T-helper 1 cell treated with Interleukin-12 subunit alpha and Interleukin-12 subunit beta and Interleukin-4 antibody, amounts not matched to agents 30 μg/mL and 1 μg/mL, for 36 hours (primary cell): ENCODE data around the gene PPP1R14C.

Experiments
- H3K27ac Mint-ChIP-seq: one replicate; pipeline ENCODE4 v1.8.0; 2021; ENCODE audit warnings: mild to moderate bottlenecking, mixed read lengths
- H3K27me3 Mint-ChIP-seq: one replicate; pipeline ENCODE4 v1.8.0; 2021; ENCODE audit warnings: low read depth, mixed read lengths
- H3K36me3 Mint-ChIP-seq: one replicate; pipeline ENCODE4 v1.8.0; 2021; ENCODE audit warnings: low read depth, mixed read lengths
- H3K4me1 Mint-ChIP-seq: one replicate; pipeline ENCODE4 v1.8.0; 2021; ENCODE audit warnings: low read depth, mixed read lengths
- H3K4me3 Mint-ChIP-seq: one replicate; pipeline ENCODE4 v1.8.0; 2021; ENCODE audit warnings: mild to moderate bottlenecking, moderate library complexity, mixed read lengths
- H3K9me3 Mint-ChIP-seq: one replicate; pipeline ENCODE4 v1.8.0; 2021; ENCODE audit warnings: mixed read lengths

PPP1R14C gene

DNA sequence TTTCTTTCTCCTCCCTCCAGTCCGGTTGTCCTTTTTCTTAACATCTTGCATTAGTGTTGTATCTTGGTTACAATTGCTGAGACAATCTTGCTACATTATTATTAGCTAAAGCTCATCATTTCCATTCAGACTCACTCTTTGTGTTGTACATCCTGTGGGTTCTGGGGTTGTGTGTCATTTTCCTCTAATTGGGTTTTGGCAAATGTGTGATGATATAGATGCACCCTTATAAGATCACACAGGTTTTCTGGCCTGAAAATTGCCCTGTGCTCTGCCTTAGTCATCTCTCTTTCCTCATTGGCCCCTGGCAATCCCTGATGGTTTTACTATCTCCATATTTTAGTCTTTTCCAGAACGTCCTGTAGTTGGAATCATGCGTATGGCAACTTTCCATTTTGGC is 60.1 kb downstream of the PPP1R14C start:
- Mint-ChIP-seq H3K27ac (no peak overlapping the region), H3K4me1 (peaks cover 2% of the 10 kb centered on the region), H3K9me3 (no peaks in the 10 kb centered on the region)

GRCh38 chr6:150203378-150203777 is 60.5 kb downstream of the PPP1R14C start:
- Mint-ChIP-seq H3K4me3 (no peak overlapping the region), H3K27me3 (no peaks in the 10 kb centered on the region), H3K27ac (no peak overlapping the region), H3K4me1 (peaks cover 2% of the 10 kb centered on the region), H3K36me3 (no peaks in the 10 kb centered on the region), H3K9me3 (no peaks in the 10 kb centered on the region)

More for the DNA sequence above, 60.1 kb downstream of the PPP1R14C start:
- no peak overlapping the region for H3K4me3 Mint-ChIP-seq
- H3K27me3 Mint-ChIP-seq, result no peaks in the 10 kb centered on the region
- no peaks in the 10 kb centered on the region for H3K36me3 Mint-ChIP-seq

DNA sequence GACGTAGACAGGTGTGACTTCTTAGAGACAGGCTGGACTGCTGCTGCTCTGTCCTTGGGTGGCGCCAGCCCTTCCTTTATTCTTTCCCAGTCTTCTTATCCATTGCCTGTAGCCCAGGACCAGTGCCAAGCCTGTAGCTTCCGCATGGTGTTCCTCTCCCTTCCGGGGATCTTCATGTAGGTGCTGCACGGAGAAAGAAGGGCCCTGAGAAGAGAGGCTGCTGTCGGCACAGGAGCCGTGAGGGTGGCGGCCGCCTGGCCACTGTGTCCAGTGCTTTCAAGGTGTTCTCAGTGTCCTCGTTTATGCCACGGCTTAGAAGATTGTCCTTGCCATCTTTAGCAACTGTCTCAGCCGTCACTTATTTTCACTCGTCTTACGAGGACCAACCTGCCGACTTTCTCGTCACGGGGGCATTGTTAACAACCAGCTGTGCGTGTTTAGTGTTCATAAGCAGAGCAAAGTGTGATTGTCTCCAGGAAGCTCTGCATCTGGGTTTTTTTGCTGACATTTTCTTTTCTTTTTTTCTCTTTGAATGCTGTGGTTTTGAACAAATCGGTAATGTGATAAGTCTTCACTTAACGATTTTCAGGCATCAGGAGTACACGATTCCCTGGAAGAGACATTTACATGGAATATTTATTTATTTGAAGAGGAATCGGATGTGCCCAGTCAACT is 61.2 kb downstream of the PPP1R14C start:
- no peaks in the 10 kb centered on the region for H3K9me3 Mint-ChIP-seq
- no peaks in the 10 kb centered on the region for H3K36me3 Mint-ChIP-seq
- no peak overlapping the region for H3K4me3 Mint-ChIP-seq
- H3K27ac Mint-ChIP-seq, result no peak overlapping the region
- peaks cover 2% of the 10 kb centered on the region for H3K4me1 Mint-ChIP-seq
- no peaks in the 10 kb centered on the region for H3K27me3 Mint-ChIP-seq

GRCh38 chr6:150204705-150205472 is 62.0 kb downstream of the PPP1R14C start:
- H3K9me3 Mint-ChIP-seq, result no peaks in the 10 kb centered on the region
- peaks cover 2% of the 10 kb centered on the region for H3K4me1 Mint-ChIP-seq
- no peaks in the 10 kb centered on the region for H3K36me3 Mint-ChIP-seq
- H3K27me3 Mint-ChIP-seq, result no peaks in the 10 kb centered on the region
- H3K4me3 Mint-ChIP-seq, result no peak overlapping the region
- no peak overlapping the region for H3K27ac Mint-ChIP-seq

GRCh38 chr6:150207931-150208570 is 65.2 kb downstream of the PPP1R14C start:
- no peaks in the 10 kb centered on the region for H3K4me1 Mint-ChIP-seq
- H3K27me3 Mint-ChIP-seq, result no peaks in the 10 kb centered on the region
- no peaks in the 10 kb centered on the region for H3K36me3 Mint-ChIP-seq
- no peak overlapping the region for H3K27ac Mint-ChIP-seq
- no peaks in the 10 kb centered on the region for H3K9me3 Mint-ChIP-seq
- no peak overlapping the region for H3K4me3 Mint-ChIP-seq

DNA sequence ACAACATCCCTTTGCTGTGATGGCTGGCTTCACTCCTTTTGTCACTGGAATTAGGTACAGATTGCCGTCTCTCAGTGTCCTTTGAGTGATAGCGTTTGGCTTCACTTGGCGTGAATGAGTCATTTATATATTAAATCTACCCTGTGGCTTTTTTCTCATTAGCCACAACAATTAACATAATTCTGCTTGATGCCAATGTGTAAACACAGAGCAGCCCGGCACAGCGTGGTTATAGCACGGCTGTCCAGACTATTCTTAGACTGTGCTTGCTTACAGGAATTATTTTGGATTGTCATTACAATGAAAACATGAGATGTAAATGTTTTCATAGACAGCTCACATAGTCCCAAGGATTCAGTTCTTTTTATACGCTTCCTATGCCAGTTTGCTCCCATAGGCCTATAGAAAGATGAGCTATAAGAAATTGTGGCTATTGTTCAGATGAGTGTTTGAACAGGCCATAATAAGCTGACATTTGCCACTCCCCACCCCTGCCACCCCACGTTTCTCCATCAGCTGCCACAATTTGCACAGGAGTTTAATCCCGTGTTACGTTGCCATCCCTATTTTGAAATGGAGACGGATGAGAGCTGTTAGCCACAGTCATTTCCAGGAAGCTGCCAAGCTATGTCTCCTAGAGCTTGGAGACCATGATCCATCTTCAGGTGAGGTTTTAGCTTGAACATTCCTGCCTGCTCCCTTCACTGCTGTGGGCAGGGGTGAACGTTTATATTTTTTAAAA is 65.9 kb downstream of the PPP1R14C start:
- Mint-ChIP-seq H3K9me3 (no peaks in the 10 kb centered on the region), H3K4me1 (no peaks in the 10 kb centered on the region), H3K36me3 (no peaks in the 10 kb centered on the region), H3K27ac (no peak overlapping the region), H3K27me3 (no peaks in the 10 kb centered on the region), H3K4me3 (no peak overlapping the region)

GRCh38 chr6:150209415-150209814 is 66.6 kb downstream of the PPP1R14C start:
- Mint-ChIP-seq H3K4me1 (no peaks in the 10 kb centered on the region), H3K36me3 (no peaks in the 10 kb centered on the region), H3K27me3 (no peaks in the 10 kb centered on the region), H3K27ac (no peak overlapping the region), H3K4me3 (no peak overlapping the region), H3K9me3 (no peaks in the 10 kb centered on the region)

DNA sequence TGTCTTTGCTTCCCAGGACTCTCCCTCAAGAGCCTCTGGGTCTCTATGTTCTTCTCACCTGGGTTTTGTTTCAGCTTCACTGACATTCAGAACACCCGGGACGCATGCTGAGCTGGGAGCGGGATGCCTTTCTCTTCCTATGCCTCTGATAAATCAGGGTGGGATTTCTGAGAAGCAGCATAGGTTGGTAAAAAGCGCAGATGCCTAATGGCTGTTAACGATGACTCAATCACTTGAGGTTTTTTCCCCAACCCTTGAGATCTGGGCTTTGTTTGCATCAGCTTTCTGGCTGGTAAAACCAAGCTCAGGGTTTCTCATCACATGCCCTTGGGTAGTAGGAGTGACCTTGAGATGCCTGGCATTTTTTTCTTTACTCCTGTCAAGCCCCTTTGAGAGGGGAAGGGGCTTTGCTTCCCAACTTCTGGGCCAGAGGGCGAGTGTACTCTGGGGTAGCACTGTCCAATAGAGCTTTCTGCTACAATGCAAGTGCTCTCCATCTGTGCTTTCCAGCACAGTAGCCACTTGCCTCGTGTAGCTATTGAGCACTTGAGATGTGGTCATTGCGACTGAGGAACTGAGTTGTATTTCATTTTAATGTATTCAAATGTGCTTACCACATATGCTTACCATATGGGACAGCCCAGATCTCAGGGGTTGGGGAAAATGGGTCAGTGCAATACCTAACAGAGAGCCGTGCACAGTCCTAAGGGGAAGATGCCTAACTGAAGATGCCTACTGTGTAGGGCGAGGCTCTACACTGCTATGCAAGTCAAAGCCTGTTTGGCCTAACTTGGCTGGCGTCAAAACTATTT is 69.1 kb downstream of the PPP1R14C start:
- H3K36me3 Mint-ChIP-seq, result no peaks in the 10 kb centered on the region
- H3K4me1 Mint-ChIP-seq, result no peaks in the 10 kb centered on the region
- H3K9me3 Mint-ChIP-seq, result no peaks in the 10 kb centered on the region
- H3K27ac Mint-ChIP-seq, result no peak overlapping the region
- H3K4me3 Mint-ChIP-seq, result no peak overlapping the region
- no peaks in the 10 kb centered on the region for H3K27me3 Mint-ChIP-seq

DNA sequence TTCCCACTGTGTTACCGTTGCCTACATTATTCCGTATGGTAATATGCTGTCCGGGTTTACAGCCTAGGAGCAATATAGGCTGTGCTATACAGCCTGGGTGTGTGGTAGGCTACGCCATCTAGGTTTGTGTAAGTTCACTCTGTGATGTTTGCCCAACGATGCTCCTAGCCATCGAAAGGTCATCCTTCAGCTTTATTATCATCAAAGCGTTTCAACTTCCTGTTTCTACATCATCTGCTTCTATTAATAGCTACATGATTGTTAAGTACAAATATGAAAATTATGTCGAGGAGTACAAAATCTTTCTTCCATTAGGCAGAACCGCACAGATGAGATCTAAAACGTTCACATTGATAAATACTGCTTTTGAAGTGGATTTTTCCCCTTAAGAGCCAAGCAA is 69.9 kb downstream of the PPP1R14C start:
- Mint-ChIP-seq H3K27ac (no peak overlapping the region), H3K4me3 (no peak overlapping the region), H3K9me3 (no peaks in the 10 kb centered on the region), H3K4me1 (no peaks in the 10 kb centered on the region), H3K36me3 (no peaks in the 10 kb centered on the region), H3K27me3 (no peaks in the 10 kb centered on the region)

DNA sequence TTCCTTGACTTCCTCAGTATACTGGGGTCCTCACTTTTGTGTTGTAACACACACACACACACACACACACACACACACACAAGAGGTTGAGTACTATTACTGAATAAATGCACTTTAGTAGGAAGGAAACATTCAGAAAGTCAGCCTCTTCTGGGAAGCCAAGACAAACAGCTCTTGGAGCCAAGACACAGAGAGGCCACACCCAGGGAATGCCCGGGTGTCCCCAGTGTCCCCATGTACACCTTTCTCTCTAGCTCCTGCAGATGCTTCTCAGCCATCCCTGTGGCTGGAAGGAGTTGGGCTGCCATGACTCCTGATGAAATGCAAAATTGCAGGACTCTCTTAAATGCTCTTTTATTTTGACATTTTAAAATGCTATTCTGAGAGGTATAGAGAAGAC is 70.5 kb downstream of the PPP1R14C start:
- Mint-ChIP-seq H3K27ac (no peak overlapping the region), H3K9me3 (no peaks in the 10 kb centered on the region), H3K4me1 (no peaks in the 10 kb centered on the region), H3K4me3 (no peak overlapping the region), H3K27me3 (no peaks in the 10 kb centered on the region), H3K36me3 (no peaks in the 10 kb centered on the region)

- H3K36me3 Mint-ChIP-seq, result no peaks in the 10 kb centered on the region
- no peak overlapping the region for H3K4me3 Mint-ChIP-seq
- no peaks in the 10 kb centered on the region for H3K4me1 Mint-ChIP-seq
- H3K27ac Mint-ChIP-seq, result no peak overlapping the region
- H3K27me3 Mint-ChIP-seq, result no peaks in the 10 kb centered on the region
- no peaks in the 10 kb centered on the region for H3K9me3 Mint-ChIP-seq
Measured at GRCh38 chr6:150214310-150214709, 71.5 kb downstream of the PPP1R14C start.

DNA sequence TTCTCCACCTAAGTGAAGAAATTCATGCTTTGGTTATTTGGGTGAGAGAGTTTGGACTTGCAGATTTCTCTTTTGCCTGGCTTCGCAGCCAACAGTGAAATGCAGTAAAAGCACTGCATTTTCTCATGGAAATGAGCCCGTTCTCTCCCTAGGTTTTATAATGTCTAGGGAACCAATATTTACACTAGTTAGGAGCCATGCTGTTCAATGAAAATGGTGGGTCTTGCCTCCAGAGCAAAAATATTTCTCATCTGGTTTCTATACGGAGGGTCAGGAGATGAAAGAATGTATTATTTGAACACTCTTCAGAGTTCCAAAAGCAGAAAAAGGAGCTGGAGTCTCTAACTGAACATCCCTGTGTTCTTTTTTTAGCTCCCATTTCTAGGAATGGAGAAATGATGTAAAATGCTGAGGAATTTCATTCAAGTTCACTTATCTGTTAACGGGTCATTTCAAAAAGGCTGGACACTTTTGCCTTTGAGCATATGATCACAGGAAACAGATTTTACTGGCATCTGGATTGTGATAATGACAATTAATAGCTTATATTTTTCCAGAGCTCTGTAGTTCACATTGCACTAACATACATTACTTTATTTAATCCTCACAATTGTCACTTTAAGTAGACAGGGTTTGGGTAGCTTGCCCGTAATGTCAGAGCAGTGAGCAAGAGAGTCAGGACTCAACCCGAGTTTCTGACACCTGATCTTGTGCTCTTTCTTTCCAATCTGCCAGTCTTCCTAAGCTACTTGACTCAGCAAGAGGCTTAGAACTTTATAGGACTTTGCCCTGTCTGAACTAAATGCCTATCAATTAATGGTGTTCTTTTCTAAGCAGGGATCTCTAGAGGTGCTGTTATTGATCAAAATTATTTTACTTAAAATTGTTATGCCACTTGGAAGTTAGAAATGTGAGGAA is 78.0 kb downstream of the PPP1R14C start:
- Mint-ChIP-seq H3K4me1 (no peaks in the 10 kb centered on the region), H3K27ac (no peak overlapping the region)

GRCh38 chr6:150224820-150225219 is 82.0 kb downstream of the PPP1R14C start:
- no peaks in the 10 kb centered on the region for H3K4me1 Mint-ChIP-seq
- no peaks in the 10 kb centered on the region for H3K36me3 Mint-ChIP-seq
- H3K9me3 Mint-ChIP-seq, result no peaks in the 10 kb centered on the region
- no peak overlapping the region for H3K27ac Mint-ChIP-seq
- H3K27me3 Mint-ChIP-seq, result peaks cover 26% of the 10 kb centered on the region
- H3K4me3 Mint-ChIP-seq, result no peak overlapping the region

More for the DNA sequence above, 78.0 kb downstream of the PPP1R14C start:
- H3K36me3 Mint-ChIP-seq, result no peaks in the 10 kb centered on the region
- no peak overlapping the region for H3K4me3 Mint-ChIP-seq
- peaks cover 23% of the 10 kb centered on the region for H3K27me3 Mint-ChIP-seq
- H3K9me3 Mint-ChIP-seq, result no peaks in the 10 kb centered on the region
